22Rv1 (cell line): ENCODE results near the gene OR51D1.

Experiments used
- H3K27ac ChIP-seq: fragments of 450-650 bp; 2 replicates; pipeline ENCODE4 v1.5.1; 2017
- ZFX ChIP-seq: fragments of 450-650 bp; IDR thresholded peaks from 2 replicates; pipeline ENCODE4 v1.6.1; 2017; ENCODE audit warnings: antibody characterized with exemption, borderline replicate concordance
- TF ChIP-seq, protein P1 (sequence below): fragments of 450-650 bp; IDR thresholded peaks from 2 replicates; pipeline ENCODE4 v1.5.1; 2017; ENCODE audit warnings: mild to moderate bottlenecking

The OR51D1 gene

GRCh38 chr11:4607781-4608666 is 29.3 kb upstream of the OR51D1 start, which contains the start of gene TRIM68:
TSS of gene TRIM68 (minus strand) at chr11:4608231. CDS start at chr11:4605504, 2,727 bp downstream.
- TF ChIP-seq, protein P1, sequence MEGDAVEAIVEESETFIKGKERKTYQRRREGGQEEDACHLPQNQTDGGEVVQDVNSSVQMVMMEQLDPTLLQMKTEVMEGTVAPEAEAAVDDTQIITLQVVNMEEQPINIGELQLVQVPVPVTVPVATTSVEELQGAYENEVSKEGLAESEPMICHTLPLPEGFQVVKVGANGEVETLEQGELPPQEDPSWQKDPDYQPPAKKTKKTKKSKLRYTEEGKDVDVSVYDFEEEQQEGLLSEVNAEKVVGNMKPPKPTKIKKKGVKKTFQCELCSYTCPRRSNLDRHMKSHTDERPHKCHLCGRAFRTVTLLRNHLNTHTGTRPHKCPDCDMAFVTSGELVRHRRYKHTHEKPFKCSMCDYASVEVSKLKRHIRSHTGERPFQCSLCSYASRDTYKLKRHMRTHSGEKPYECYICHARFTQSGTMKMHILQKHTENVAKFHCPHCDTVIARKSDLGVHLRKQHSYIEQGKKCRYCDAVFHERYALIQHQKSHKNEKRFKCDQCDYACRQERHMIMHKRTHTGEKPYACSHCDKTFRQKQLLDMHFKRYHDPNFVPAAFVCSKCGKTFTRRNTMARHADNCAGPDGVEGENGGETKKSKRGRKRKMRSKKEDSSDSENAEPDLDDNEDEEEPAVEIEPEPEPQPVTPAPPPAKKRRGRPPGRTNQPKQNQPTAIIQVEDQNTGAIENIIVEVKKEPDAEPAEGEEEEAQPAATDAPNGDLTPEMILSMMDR: no peak
- no peak for TF ChIP-seq ZFX
- peak within 1 kb of the TSS; percentile 80 for H3K27ac ChIP-seq

DNA sequence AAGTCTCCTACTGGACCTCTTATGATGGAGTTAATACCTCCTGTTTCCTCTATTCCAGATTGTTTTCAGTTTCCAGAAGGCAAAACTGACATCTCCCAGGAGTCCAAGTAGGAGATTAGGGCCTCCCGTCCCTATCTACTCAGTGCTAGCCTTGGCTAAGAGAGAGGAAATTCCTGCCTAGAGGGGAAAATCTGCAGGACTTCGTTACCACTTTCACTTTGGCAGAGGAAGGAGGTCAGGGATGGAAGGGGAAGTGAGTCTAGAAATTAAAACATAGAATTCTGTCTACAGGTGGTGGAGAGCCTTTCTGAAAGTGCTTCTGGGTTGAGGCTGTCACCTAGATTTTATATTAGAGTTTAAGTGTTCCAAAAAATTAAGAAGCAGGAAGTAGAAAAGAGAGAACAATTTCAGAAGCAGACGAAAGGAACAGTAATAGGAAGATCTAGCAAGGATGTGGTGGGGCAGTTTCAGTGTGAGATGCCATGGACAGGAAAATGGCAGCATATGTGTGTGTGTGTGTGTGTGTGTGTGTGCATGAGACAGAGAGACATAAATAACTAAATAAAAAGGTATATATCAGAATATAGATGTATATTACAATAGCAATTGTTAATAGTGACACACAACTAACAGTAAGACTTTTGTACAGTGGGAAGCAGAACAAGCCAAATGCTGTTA is 26.9 kb upstream of the OR51D1 start:
- TF ChIP-seq, protein P1: no peak
- no peak for TF ChIP-seq ZFX
- H3K27ac ChIP-seq: no peak overlapping the region

GRCh38 chr11:4611986-4612385 is 25.3 kb upstream of the OR51D1 start:
- H3K27ac ChIP-seq: no peak overlapping the region
- TF ChIP-seq, protein P1: no peak
- no peak for TF ChIP-seq ZFX

- no peak for TF ChIP-seq ZFX
- TF ChIP-seq, protein P1: no peak
- no peak overlapping the region for H3K27ac ChIP-seq
Measured at GRCh38 chr11:4615856-4616444, 21.3 kb upstream of the OR51D1 start.

DNA sequence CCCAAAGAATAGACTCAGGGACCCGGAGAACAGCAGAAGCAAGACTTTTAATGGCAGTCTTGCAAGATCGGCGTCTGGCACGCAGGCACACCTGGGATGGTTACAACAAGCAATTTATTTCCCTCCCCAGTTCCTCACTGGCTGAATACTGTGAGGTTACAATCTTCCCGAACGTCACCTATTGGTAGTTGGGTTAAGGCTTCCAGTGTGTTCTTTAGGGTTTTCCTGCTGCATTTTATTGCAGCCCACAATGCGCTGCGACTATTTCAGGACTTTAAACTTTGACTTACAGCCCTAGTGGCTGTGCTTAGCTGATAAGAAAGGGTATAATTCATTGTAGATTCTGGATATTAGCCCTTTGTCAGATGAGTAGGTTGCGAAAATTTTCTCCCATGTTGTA is 17.8 kb upstream of the OR51D1 start:
- no peak overlapping the region for H3K27ac ChIP-seq
- TF ChIP-seq ZFX: no peak
- TF ChIP-seq, protein P1: no peak

DNA sequence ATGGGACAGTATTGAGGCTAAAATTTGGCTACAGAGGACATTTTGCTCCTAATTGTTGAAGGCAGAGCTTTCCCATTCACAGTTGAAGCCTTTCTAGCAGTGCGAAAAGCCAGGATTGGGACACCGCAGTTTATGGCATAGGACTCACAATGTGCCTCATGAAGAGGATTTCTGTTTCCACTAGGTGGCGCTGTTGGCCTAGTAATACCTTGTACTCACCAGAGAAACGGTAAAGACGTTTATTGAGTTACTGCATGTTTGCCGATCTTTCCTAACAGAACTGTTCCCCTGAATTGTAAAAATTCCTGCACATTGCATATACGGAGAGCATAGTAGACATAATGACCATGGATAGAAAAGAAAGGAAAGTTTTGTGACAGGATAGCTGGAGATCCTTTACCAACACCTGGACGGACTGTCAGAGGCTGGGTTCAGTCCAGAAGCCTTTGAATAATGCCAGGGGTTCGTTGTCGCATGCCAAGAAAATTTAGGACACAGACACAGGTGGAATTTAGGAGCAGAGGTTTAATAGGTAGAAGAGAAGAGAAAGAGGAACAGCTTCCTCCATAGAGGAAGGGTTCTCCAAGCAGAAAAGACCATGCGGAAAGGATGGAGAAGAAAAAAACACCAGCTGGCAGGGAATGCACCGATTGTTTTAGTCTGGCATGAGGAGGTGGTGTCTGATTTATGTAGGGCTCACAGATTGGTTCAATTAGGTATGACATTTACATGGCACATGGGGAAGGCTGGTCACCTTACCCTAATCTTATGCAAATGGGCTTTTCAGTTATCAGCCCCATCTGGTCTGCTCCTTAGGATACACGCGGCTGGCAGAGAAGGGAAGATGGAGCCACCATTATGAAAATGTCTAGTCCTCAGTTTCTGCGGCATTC is 10.8 kb upstream of the OR51D1 start:
- H3K27ac ChIP-seq: no peak overlapping the region
- TF ChIP-seq, protein P1: peak; percentile 73
- TF ChIP-seq ZFX: no peak
